ENCODE measurements around the gene AGPAT1. TPM values are rescaled to one million over a fixed set of nuclear protein-coding genes. Genes with fewer than 3 reads are reported as not detected.

AGPAT1 gene
- total RNA-seq, 1 experiment from 2014 or later, result 37.8 TPM

GRCh38 chr6:32120573-32121059 is 55.3 kb downstream of the AGPAT1 start:
- CTCF ChIA-PET, result interaction anchor here (0.6 to 0.7 kb wide), 2 partner anchors 20 to 36 kb away, joined by 4 to 6 read pairs; no protein-coding TSS in a partner anchor
- POLR2A ChIA-PET, result no interaction called here
- Mint-ChIP-seq H3K9me3 (ENCODE audit: unreplicated experiment) (no peaks in the 10 kb centered on the region), H3K27me3 (ENCODE audit: insufficient read depth, unreplicated experiment) (no peaks in the 10 kb centered on the region), H3K4me3 (ENCODE audit: unreplicated experiment) (no peak overlapping the region), H3K4me1 (ENCODE audit: insufficient read depth, unreplicated experiment) (peaks cover 18% of the 10 kb centered on the region), H3K36me3 (ENCODE audit: insufficient read depth, unreplicated experiment) (peaks cover 87% of the 10 kb centered on the region), H3K27ac (ENCODE audit: low read depth, unreplicated experiment) (no peak overlapping the region)
- BruUV-seq (replicated peaks), result no TSS peak
- TF ChIP-seq CTCF (IDR thresholded peaks at IDR 0.05; ENCODE audit: unreplicated experiment), result no peak
- intact Hi-C loops (cut with micrococcal nuclease), result no loop called here
- DNase-seq (ENCODE audit: unreplicated experiment), result no peak

GRCh38 chr6:32118782-32119628 is 56.9 kb downstream of the AGPAT1 start:
- peak; percentile 91 for TF ChIP-seq CTCF (IDR thresholded peaks at IDR 0.05; ENCODE audit: unreplicated experiment)
- ChIA-PET CTCF (interaction anchor here (0.6 to 3.4 kb wide), 32 partner anchors 8 to 680 kb away, joined by 3 to 31 read pairs (median 4); partner anchors contain the start of genes AGPAT1, DDAH2, EGFL8 and FKBPL), POLR2A (interaction anchor here (0.7 to 3.8 kb wide), 9 partner anchors 9 to 853 kb away, joined by 3 to 34 read pairs (median 3); partner anchors contain the start of genes ATF6B, FKBPL and MICB)
- H3K27me3 Mint-ChIP-seq (ENCODE audit: insufficient read depth, unreplicated experiment), result no peaks in the 10 kb centered on the region
- peaks cover 28% of the 10 kb centered on the region for H3K4me1 Mint-ChIP-seq (ENCODE audit: insufficient read depth, unreplicated experiment)
- no peak overlapping the region for H3K4me3 Mint-ChIP-seq (ENCODE audit: unreplicated experiment)
- no peaks in the 10 kb centered on the region for H3K9me3 Mint-ChIP-seq (ENCODE audit: unreplicated experiment)
- H3K27ac Mint-ChIP-seq (ENCODE audit: low read depth, unreplicated experiment), result no peak overlapping the region
- no TSS peak for BruUV-seq (replicated peaks)
- H3K36me3 Mint-ChIP-seq (ENCODE audit: insufficient read depth, unreplicated experiment), result peaks cover 77% of the 10 kb centered on the region
- intact Hi-C loops (cut with micrococcal nuclease), result loop anchor here (1.0 to 5.0 kb wide), 3 partner anchors 35 to 128 kb away; partner anchors contain the start of gene PPT2
- DNase-seq (ENCODE audit: unreplicated experiment), result peak; percentile 77

Small RNA genes within 50 kb of the gene (microRNA-seq; reads per million reads assigned to microRNA genes)
- gene MIR6721 (1.9 reads per million, percentile 13 among the genes with 10 or more reads in this experiment), gene MIR6833 (not detected)

Other genes starting within 250 kb of the AGPAT1 start
- gene C2, start 248.4 kb downstream of the AGPAT1 start, total RNA-seq (2022), result not detected in 2 replicates
- 24.5 and 24.6 TPM in 2 replicates for gene CFB, start 230.0 kb downstream of the AGPAT1 start, total RNA-seq (2022)
- gene NELFE, start 217.1 kb downstream of the AGPAT1 start, total RNA-seq (2022), result 90.7 and 113 TPM in 2 replicates
- 53.1 and 66.2 TPM in 2 replicates for gene SKIC2, start 216.9 kb downstream of the AGPAT1 start, total RNA-seq (2022)
- gene DXO, start 203.9 kb downstream of the AGPAT1 start, total RNA-seq (2022), result 39.1 and 41.4 TPM in 2 replicates
- gene C4A, start 194.0 kb downstream of the AGPAT1 start, total RNA-seq (2022), result 7.7 and 16.2 TPM in 2 replicates
- 7.7 and 12.7 TPM in 2 replicates for gene C4B, start 161.3 kb downstream of the AGPAT1 start, total RNA-seq (2022)
- 0.33 and 0.88 TPM in 2 replicates for gene CYP21A2, start 137.7 kb downstream of the AGPAT1 start, total RNA-seq (2022)
- gene TNXB, start 66.7 kb downstream of the AGPAT1 start, total RNA-seq (2022), result 3.0 and 4.3 TPM in 2 replicates
- gene ATF6B, start 47.8 kb downstream of the AGPAT1 start, total RNA-seq (2022), result 65.6 and 86.5 TPM in 2 replicates
- 4.8 and 5.8 TPM in 2 replicates for gene FKBPL, start 45.8 kb downstream of the AGPAT1 start, total RNA-seq (2022)
- 0.17 and 0.19 TPM in 2 replicates for gene PRRT1, start 24.1 kb downstream of the AGPAT1 start, total RNA-seq (2022)
- gene PPT2, start 21.9 kb downstream of the AGPAT1 start, total RNA-seq (2022), result 3.7 and 5.4 TPM in 2 replicates
- 3.1 and 6.7 TPM in 2 replicates for gene EGFL8, start 11.5 kb downstream of the AGPAT1 start, total RNA-seq (2022)
- 28.1 and 29.6 TPM in 2 replicates for gene RNF5, start 2.3 kb upstream of the AGPAT1 start, total RNA-seq (2022)
- 8.0 and 8.4 TPM in 2 replicates for gene AGER, start 8.2 kb upstream of the AGPAT1 start, total RNA-seq (2022)
- gene PBX2, start 14.1 kb upstream of the AGPAT1 start, total RNA-seq (2022), result 48.1 and 49.2 TPM in 2 replicates
- gene GPSM3, start 16.6 kb upstream of the AGPAT1 start, total RNA-seq (2022), result 0.71 and 0.84 TPM in 2 replicates
- not detected in 2 replicates for gene NOTCH4, start 48.0 kb upstream of the AGPAT1 start, total RNA-seq (2022)
- gene TSBP1, start 195.8 kb upstream of the AGPAT1 start, total RNA-seq (2022), result not detected in 2 replicates
- gene BTNL2, start 231.1 kb upstream of the AGPAT1 start, total RNA-seq (2022), result not detected in 2 replicates